Measurements from ENCODE around the gene TP53BP1.

Gene TP53BP1

GRCh38 chr15:43439268-43439667, 53.7 kb downstream of the TP53BP1 start:
- Histone ChIP-seq H3K9me3 (ENCODE audit: control insufficient read depth, insufficient read depth, low read length) (no peaks in the 10 kb centered on the region), H3K9ac (ENCODE audit: low read depth, low read length) (no peak overlapping the region), H3K36me3 (ENCODE audit: insufficient read depth, low read length) (peaks cover 4% of the 10 kb centered on the region), H3K4me1 (ENCODE audit: insufficient read depth, low read length) (peaks cover 3% of the 10 kb centered on the region; the same call in 1 of the 2 replicates)

GRCh38 chr15:43436395-43436794, 56.6 kb downstream of the TP53BP1 start:
- H3K36me3 ChIP-seq (ENCODE audit: insufficient read depth, low read length) = peaks cover 10% of the 10 kb centered on the region
- no peak overlapping the region for H3K9ac ChIP-seq (ENCODE audit: low read depth, low read length)
- H3K9me3 ChIP-seq (ENCODE audit: control insufficient read depth, insufficient read depth, low read length) = no peaks in the 10 kb centered on the region
- 0 out of 2 replicates have a peak, but pooled peaks cover 3% of the 10 kb centered on the region for H3K4me1 ChIP-seq (ENCODE audit: insufficient read depth, low read length)

GRCh38 chr15:43434446-43434845, 58.5 kb downstream of the TP53BP1 start:
- H3K9me3 ChIP-seq (ENCODE audit: control insufficient read depth, insufficient read depth, low read length) = no peaks in the 10 kb centered on the region
- H3K4me1 ChIP-seq (ENCODE audit: insufficient read depth, low read length) = no peaks in the 10 kb centered on the region
- no peak overlapping the region for H3K9ac ChIP-seq (ENCODE audit: low read depth, low read length)
- H3K36me3 ChIP-seq (ENCODE audit: insufficient read depth, low read length) = peaks cover 10% of the 10 kb centered on the region

GRCh38 chr15:43433661-43434303, 59.2 kb downstream of the TP53BP1 start:
- Histone ChIP-seq H3K4me1 (ENCODE audit: insufficient read depth, low read length) (no peaks in the 10 kb centered on the region), H3K36me3 (ENCODE audit: insufficient read depth, low read length) (peaks cover 10% of the 10 kb centered on the region), H3K9me3 (ENCODE audit: control insufficient read depth, insufficient read depth, low read length) (no peaks in the 10 kb centered on the region)

GRCh38 chr15:43433165-43433564, 59.8 kb downstream of the TP53BP1 start:
- Histone ChIP-seq H3K4me1 (ENCODE audit: insufficient read depth, low read length) (no peaks in the 10 kb centered on the region), H3K36me3 (ENCODE audit: insufficient read depth, low read length) (peaks cover 10% of the 10 kb centered on the region), H3K9ac (ENCODE audit: low read depth, low read length) (no peak overlapping the region)

More at GRCh38 chr15:43433661-43434303, 59.2 kb downstream of the TP53BP1 start:
- H3K9ac ChIP-seq (ENCODE audit: low read depth, low read length) = no peak overlapping the region

DNA sequence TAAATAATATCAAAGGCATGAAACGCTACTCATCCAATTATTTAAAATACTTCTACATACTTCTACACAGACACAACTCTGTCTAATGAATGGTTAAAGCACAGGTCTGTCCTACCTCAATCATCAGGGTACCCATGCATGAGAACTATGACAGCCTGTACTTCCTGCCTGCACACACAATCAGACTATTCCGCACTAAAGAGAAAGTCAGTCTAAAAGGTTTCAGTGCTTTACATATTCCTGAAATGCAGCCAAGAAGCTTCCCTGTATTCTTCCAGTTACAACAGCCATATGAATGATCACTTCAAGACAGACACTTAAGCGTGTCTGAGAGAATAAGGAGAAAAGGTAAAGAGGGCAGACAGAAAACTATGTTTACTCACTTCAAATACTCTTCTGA, 63.3 kb downstream of the TP53BP1 start:
- Histone ChIP-seq H3K36me3 (ENCODE audit: insufficient read depth, low read length) (peaks cover 14% of the 10 kb centered on the region), H3K4me1 (ENCODE audit: insufficient read depth, low read length) (no peaks in the 10 kb centered on the region)

More at GRCh38 chr15:43433165-43433564, 59.8 kb downstream of the TP53BP1 start:
- H3K9me3 ChIP-seq (ENCODE audit: control insufficient read depth, insufficient read depth, low read length) = no peaks in the 10 kb centered on the region

GRCh38 chr15:43423793-43424192, 69.2 kb downstream of the TP53BP1 start:
- Histone ChIP-seq H3K4me1 (ENCODE audit: insufficient read depth, low read length) (no peaks in the 10 kb centered on the region), H3K9ac (ENCODE audit: low read depth, low read length) (no peak overlapping the region), H3K36me3 (ENCODE audit: insufficient read depth, low read length) (peaks cover 14% of the 10 kb centered on the region), H3K9me3 (ENCODE audit: control insufficient read depth, insufficient read depth, low read length) (no peaks in the 10 kb centered on the region)

More for the DNA sequence above, 63.3 kb downstream of the TP53BP1 start:
- Histone ChIP-seq H3K9ac (ENCODE audit: low read depth, low read length) (no peak overlapping the region), H3K9me3 (ENCODE audit: control insufficient read depth, insufficient read depth, low read length) (no peaks in the 10 kb centered on the region)

- H3K36me3 ChIP-seq (ENCODE audit: insufficient read depth, low read length) = peaks cover 17% of the 10 kb centered on the region
Observed at GRCh38 chr15:43420876-43421275, 72.1 kb downstream of the TP53BP1 start.

DNA sequence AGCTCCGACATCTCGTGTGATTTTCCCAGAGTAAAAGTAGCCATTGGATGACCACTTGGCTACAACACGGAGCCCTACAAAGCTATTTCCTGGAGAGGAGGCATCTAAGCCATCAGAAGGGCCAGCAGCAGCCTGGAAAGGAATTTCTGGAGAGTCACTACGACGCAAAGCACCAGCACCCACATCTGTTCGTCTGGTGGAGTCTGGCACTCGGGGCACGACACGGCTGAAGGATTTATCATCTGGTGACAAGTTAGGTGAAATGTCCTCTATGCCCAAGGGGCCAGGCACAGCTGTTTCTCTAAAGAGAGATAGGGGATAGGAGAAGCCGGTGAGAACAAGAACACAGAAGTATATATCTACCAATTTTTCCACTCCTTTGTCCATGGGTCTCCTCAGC, 72.5 kb downstream of the TP53BP1 start:
- no peak overlapping the region for H3K9ac ChIP-seq (ENCODE audit: low read depth, low read length)
- no peaks in the 10 kb centered on the region for H3K4me1 ChIP-seq (ENCODE audit: insufficient read depth, low read length)
- H3K36me3 ChIP-seq (ENCODE audit: insufficient read depth, low read length) = peaks cover 17% of the 10 kb centered on the region
- H3K9me3 ChIP-seq (ENCODE audit: control insufficient read depth, insufficient read depth, low read length) = no peaks in the 10 kb centered on the region

More at GRCh38 chr15:43420876-43421275, 72.1 kb downstream of the TP53BP1 start:
- no peaks in the 10 kb centered on the region for H3K9me3 ChIP-seq (ENCODE audit: control insufficient read depth, insufficient read depth, low read length)
- no peaks in the 10 kb centered on the region for H3K4me1 ChIP-seq (ENCODE audit: insufficient read depth, low read length)
- H3K9ac ChIP-seq (ENCODE audit: low read depth, low read length) = no peak overlapping the region

DNA sequence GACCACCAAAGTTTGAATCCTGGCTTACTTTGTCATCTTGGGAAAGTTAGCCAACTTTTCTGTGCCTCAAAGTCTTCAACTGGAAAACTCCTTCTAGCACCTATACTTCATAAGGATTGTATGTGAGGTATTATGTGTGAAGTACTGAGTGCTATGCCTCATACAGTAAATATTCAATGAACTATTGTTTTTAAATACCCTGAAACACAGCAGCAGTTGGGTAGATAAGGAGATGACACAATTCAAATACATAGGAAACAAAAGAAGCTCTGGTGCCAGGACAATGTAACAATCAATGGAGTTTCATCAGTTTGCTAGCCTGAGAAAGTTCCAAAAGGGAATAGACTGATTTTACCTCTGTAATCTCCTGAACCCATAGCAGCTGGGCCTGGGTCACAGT, 78.8 kb downstream of the TP53BP1 start:
- Histone ChIP-seq H3K4me1 (ENCODE audit: insufficient read depth, low read length) (no peaks in the 10 kb centered on the region), H3K36me3 (ENCODE audit: insufficient read depth, low read length) (peaks cover 19% of the 10 kb centered on the region), H3K9me3 (ENCODE audit: control insufficient read depth, insufficient read depth, low read length) (no peaks in the 10 kb centered on the region), H3K9ac (ENCODE audit: low read depth, low read length) (no peak overlapping the region)

GRCh38 chr15:43412096-43412495, 80.9 kb downstream of the TP53BP1 start:
- H3K9ac ChIP-seq (ENCODE audit: low read depth, low read length) = no peak overlapping the region
- peaks cover 36% of the 10 kb centered on the region for H3K36me3 ChIP-seq (ENCODE audit: insufficient read depth, low read length)
- no peaks in the 10 kb centered on the region for H3K9me3 ChIP-seq (ENCODE audit: control insufficient read depth, insufficient read depth, low read length)
- H3K4me1 ChIP-seq (ENCODE audit: insufficient read depth, low read length) = no peaks in the 10 kb centered on the region

DNA sequence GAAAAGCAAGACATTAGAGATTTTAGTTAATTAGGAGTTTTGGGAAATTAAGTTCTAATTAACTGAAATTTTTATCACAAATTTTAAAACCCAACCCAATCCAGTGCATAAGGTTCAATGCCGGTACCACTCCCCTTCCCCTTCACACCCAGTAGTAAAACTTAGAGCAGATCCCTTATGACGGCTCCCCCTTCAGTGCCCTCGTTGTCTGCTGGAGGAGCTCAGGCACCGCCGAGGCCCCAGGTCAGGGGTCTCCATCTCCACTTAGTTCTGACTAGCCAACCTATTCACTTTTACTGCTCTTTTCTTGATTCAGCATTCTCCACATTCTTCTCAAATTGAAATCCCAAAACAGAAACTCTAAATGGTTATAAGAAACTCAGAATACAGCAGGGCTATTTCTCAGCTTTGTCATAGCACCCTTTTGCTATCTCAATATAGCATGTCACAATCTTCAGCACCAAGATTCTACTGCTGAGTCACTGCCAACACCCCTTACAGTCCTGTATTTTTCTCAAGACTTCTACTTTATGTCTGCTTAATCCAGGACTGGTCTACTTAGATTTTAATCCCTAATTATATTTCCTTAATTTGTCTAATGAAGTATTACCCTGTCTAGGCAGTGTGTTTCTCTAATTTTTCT, 82.3 kb downstream of the TP53BP1 start:
- Histone ChIP-seq H3K9me3 (ENCODE audit: control insufficient read depth, insufficient read depth, low read length) (no peaks in the 10 kb centered on the region), H3K9ac (ENCODE audit: low read depth, low read length) (no peak overlapping the region), H3K4me1 (ENCODE audit: insufficient read depth, low read length) (no peaks in the 10 kb centered on the region), H3K36me3 (ENCODE audit: insufficient read depth, low read length) (peaks cover 45% of the 10 kb centered on the region)

DNA sequence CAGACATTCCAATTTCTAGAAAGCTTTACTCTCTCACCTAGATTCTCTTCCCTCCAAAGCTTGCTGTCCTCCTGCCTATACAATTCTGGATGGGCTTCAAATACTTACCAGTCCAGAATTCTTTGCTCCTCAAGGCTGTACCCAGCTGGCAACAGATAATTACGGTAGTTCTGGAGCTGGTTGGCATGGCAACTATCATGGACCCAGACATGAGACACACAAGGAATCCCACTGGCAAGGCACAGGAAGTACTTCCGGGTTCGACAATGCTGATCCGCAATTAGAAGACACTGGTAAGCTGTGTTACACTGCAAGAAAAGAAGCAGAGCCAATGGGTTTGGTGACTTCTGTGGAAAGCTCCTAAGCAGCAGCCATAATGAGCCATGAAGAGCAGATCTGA, 84.2 kb downstream of the TP53BP1 start:
- Histone ChIP-seq H3K4me1 (ENCODE audit: insufficient read depth, low read length) (no peaks in the 10 kb centered on the region), H3K9me3 (ENCODE audit: control insufficient read depth, insufficient read depth, low read length) (no peaks in the 10 kb centered on the region), H3K36me3 (ENCODE audit: insufficient read depth, low read length) (peaks cover 50% of the 10 kb centered on the region), H3K9ac (ENCODE audit: low read depth, low read length) (no peak overlapping the region)

DNA sequence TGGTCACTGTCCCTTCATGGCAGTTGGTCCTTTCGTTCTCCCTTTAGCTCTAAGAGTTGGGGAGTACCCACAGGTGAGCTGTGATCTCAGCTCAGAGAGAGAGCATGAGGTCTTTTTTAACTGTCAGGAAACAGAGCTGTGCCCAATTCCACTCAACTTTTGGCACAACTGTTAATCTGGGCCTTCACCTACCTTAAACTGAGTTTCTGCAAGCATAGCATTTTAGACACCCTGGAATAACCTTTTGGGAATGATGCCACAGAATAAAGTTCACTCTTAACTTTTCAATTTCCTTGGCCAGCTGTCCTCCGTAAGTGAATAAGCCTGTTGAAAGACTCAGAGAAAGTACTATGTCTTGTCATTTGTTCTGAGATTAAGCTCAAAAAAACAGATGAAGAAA, 86.1 kb downstream of the TP53BP1 start:
- H3K36me3 ChIP-seq (ENCODE audit: insufficient read depth, low read length) = peaks cover 63% of the 10 kb centered on the region
- no peaks in the 10 kb centered on the region for H3K9me3 ChIP-seq (ENCODE audit: control insufficient read depth, insufficient read depth, low read length)
- H3K4me1 ChIP-seq (ENCODE audit: insufficient read depth, low read length) = no peaks in the 10 kb centered on the region
- H3K9ac ChIP-seq (ENCODE audit: low read depth, low read length) = no peak overlapping the region

GRCh38 chr15:43406189-43406588, 86.8 kb downstream of the TP53BP1 start:
- no peaks in the 10 kb centered on the region for H3K9me3 ChIP-seq (ENCODE audit: control insufficient read depth, insufficient read depth, low read length)
- H3K4me1 ChIP-seq (ENCODE audit: insufficient read depth, low read length) = no peaks in the 10 kb centered on the region
- no peak overlapping the region for H3K9ac ChIP-seq (ENCODE audit: low read depth, low read length)
- peaks cover 66% of the 10 kb centered on the region for H3K36me3 ChIP-seq (ENCODE audit: insufficient read depth, low read length)

Measured in ES-I3 (cell line).